ENCODE data around the gene PARD3B. TPM values are rescaled to one million over a fixed set of nuclear protein-coding genes. Genes with fewer than 3 reads are reported as not detected.

PARD3B gene
- total RNA-seq, 1 experiment from 2014 or later, result 6.4 TPM

DNA sequence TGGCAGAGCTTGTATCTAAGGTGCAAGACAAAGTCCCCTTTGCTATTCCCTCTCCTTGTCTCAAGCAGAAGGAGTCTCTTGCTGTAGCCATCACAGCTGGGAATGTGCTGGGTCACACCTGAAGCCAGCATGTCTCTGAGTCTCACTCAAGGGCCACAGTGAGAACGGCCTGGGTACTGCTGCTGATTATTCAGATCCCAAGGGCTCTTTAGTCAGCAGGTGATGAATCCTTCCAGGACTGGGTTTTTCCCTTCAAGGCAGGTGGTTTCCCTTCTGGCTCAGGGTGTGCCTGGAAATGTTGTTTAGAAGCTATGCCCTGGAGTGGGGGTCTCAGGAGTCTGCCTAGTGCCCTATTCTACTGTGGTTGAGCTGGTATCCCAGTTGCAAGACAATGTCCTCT is 356.3 kb downstream of the PARD3B start:
- Histone ChIP-seq H3K56ac (ENCODE audit: insufficient read length, low read depth, low read length) (no peak overlapping the region), H3K9me3 (ENCODE audit: control insufficient read depth, low read depth, low read length) (no peaks in the 10 kb centered on the region), H2AFZ (ENCODE audit: low read length) (no peak overlapping the region), H3K79me2 (ENCODE audit: insufficient read depth, low read length) (no peaks in the 10 kb centered on the region), H4K5ac (ENCODE audit: insufficient read length, low read depth, low read length) (no peak overlapping the region), H3K4me2 (ENCODE audit: insufficient read depth, insufficient read length, low read length) (no peak overlapping the region), H3K18ac (ENCODE audit: insufficient read length, low read depth, low read length) (no peak overlapping the region), H2BK12ac (ENCODE audit: insufficient read length, low read depth, low read length) (no peak overlapping the region), H3K23ac (ENCODE audit: insufficient read length, low read depth, low read length) (no peak overlapping the region), H3K14ac (ENCODE audit: insufficient read depth, low read length) (no peak overlapping the region), H3K79me1 (ENCODE audit: insufficient read depth, low read depth, low read length, poor library complexity, severe bottlenecking) (no peaks in the 10 kb centered on the region), H2BK20ac (ENCODE audit: low read depth, low read length, poor library complexity, severe bottlenecking) (no peak overlapping the region), H2BK5ac (ENCODE audit: insufficient read length, low read length) (no peak overlapping the region), H3K27ac (ENCODE audit: insufficient read length, low read depth, low read length) (no peak overlapping the region), H2BK120ac (ENCODE audit: low read depth, low read length, poor library complexity, severe bottlenecking) (no peak overlapping the region), H2BK15ac (ENCODE audit: low read depth, low read length) (no peak overlapping the region), H4K8ac (replicated peaks; ENCODE audit: insufficient read length, low read depth, low read length) (no peak overlapping the region), H3K4me1 (ENCODE audit: insufficient read depth, low read length) (no peaks in the 10 kb centered on the region), H3T11ph (ENCODE audit: low read length) (no peak overlapping the region), H4K20me1 (ENCODE audit: control insufficient read depth, insufficient read depth, insufficient read length) (no peaks in the 10 kb centered on the region), H3K9ac (ENCODE audit: extremely low read depth, insufficient read length, low read length) (no peak overlapping the region), H3K27me3 (ENCODE audit: insufficient read depth, low read length) (no peaks in the 10 kb centered on the region), H2AK5ac (ENCODE audit: insufficient read length, low read length) (no peak overlapping the region), H4K91ac (ENCODE audit: insufficient read length, low read depth, low read length) (no peak overlapping the region), H3K4ac (ENCODE audit: low read depth, low read length) (no peak overlapping the region), H3K23me2 (ENCODE audit: insufficient read length, low read depth, low read length, poor library complexity, severe bottlenecking) (no peaks in the 10 kb centered on the region)
- peaks cover 2% of the 10 kb centered on the region; the same call in 1 of the 2 replicates for H3K27me3 Mint-ChIP-seq (ENCODE audit: low read depth)
- 0 out of 4 replicates have a peak, but pooled peaks cover 0 to 3% of the 10 kb centered on the region in 2 experiments for H3K4me1 Mint-ChIP-seq
- H3K27ac Mint-ChIP-seq, result 0 out of 7 replicates have a peak overlapping the region, but pooled peaks of 1 of the 3 experiments have one; percentile 25
- no peak overlapping the region for H3K4me3 Mint-ChIP-seq
- H3K9me3 Mint-ChIP-seq, result peaks cover 4 to 9% of the 10 kb centered on the region in 2 experiments; a peak in 4 of 5 replicates
- WGBS (ENCODE audit: extremely low coverage, insufficient read length, low lambda C conversion rate), result no CpG with 5 or more reads among the region's 1 CpG
- TF ChIP-seq, protein P1, sequence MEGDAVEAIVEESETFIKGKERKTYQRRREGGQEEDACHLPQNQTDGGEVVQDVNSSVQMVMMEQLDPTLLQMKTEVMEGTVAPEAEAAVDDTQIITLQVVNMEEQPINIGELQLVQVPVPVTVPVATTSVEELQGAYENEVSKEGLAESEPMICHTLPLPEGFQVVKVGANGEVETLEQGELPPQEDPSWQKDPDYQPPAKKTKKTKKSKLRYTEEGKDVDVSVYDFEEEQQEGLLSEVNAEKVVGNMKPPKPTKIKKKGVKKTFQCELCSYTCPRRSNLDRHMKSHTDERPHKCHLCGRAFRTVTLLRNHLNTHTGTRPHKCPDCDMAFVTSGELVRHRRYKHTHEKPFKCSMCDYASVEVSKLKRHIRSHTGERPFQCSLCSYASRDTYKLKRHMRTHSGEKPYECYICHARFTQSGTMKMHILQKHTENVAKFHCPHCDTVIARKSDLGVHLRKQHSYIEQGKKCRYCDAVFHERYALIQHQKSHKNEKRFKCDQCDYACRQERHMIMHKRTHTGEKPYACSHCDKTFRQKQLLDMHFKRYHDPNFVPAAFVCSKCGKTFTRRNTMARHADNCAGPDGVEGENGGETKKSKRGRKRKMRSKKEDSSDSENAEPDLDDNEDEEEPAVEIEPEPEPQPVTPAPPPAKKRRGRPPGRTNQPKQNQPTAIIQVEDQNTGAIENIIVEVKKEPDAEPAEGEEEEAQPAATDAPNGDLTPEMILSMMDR (conservative IDR thresholded peaks at IDR 0.05), result no peak
- DNase-seq, result no peak
- H3K36me3 Mint-ChIP-seq (ENCODE audit: insufficient read depth in 1 of 3, low read depth in 3 of 3), result peaks cover 0 to 6% (median 0%) of the 10 kb centered on the region in 3 experiments; a peak in 2 of 7 replicates

Measured in H9 (cell line).